HepG2 (cell line): ENCODE measurements around the gene TSSK3. TPM values are rescaled to one million over a fixed set of nuclear protein-coding genes. Genes with fewer than 3 reads are reported as not detected.

Experiments
- ASH2L ChIP-seq: fragments of 300-600, 200-600 bp; sonication (generic); IDR thresholded peaks from 2 replicates; pipeline ENCODE4 v1.7.0; 2017; ENCODE audit warnings: low read depth, mild to moderate bottlenecking, moderate library complexity, mixed read lengths, low read length; ENCODE audit not compliant: insufficient read length
- FOXA3 ChIP-seq: IDR thresholded peaks from 2 replicates; pipeline ENCODE4 v1.6.1; 2016; ENCODE audit warnings: missing genetic modification reagents, missing compliant biosample characterization
- MXI1 ChIP-seq: IDR thresholded peaks from 3 replicates; pipeline ENCODE4 v1.6.1; 2012; ENCODE audit warnings: low read depth, low read length, inconsistent platforms, borderline replicate concordance
- NCOR1 ChIP-seq: fragments of 200-600 bp; sonication (generic); IDR thresholded peaks from 2 replicates; pipeline ENCODE4 v1.7.0; 2017; ENCODE audit warnings: antibody characterized with exemption, low read length, borderline replicate concordance
- NRL ChIP-seq: sonication (generic); formaldehyde crosslinking; IDR thresholded peaks from 2 replicates; pipeline ENCODE4 v1.5.0; 2020; ENCODE audit warnings: missing genetic modification reagents, mild to moderate bottlenecking, moderate library complexity, borderline replicate concordance
- PRPF4 ChIP-seq: fragments of 200-400 bp; formaldehyde crosslinking; IDR thresholded peaks from 2 replicates; pipeline ENCODE4 v1.6.1; 2016; ENCODE audit warnings: low read length, low read depth; ENCODE audit not compliant: poor library complexity, severe bottlenecking
- SETDB1 ChIP-seq: sonication (generic); formaldehyde crosslinking; IDR thresholded peaks from 2 replicates; pipeline ENCODE4 v1.5.1; 2020; ENCODE audit warnings: missing genetic modification reagents, mild to moderate bottlenecking, borderline replicate concordance
- TBX2 ChIP-seq: sonication (generic); formaldehyde crosslinking; IDR thresholded peaks from 2 replicates; pipeline ENCODE4 v1.5.0; 2020; ENCODE audit warnings: missing genetic modification reagents, mild to moderate bottlenecking, borderline replicate concordance
- THAP8 ChIP-seq: sonication (generic); formaldehyde crosslinking; IDR thresholded peaks from 2 replicates; pipeline ENCODE4 v1.5.1; 2020; ENCODE audit warnings: missing genetic modification reagents, mild to moderate bottlenecking, borderline replicate concordance
- ZBTB14 ChIP-seq: sonication (generic); formaldehyde crosslinking; IDR thresholded peaks from 2 replicates; pipeline ENCODE4 v1.4.0; 2020; ENCODE audit warnings: missing genetic modification reagents
- ZBTB7B ChIP-seq: sonication (generic); formaldehyde crosslinking; IDR thresholded peaks from 2 replicates; pipeline ENCODE4 v1.4.0; 2020; ENCODE audit warnings: missing genetic modification reagents
- ZFP36 ChIP-seq: fragments of 150-350 bp; IDR thresholded peaks from 2 replicates; pipeline ENCODE4 v1.6.1; 2018; ENCODE audit warnings: borderline replicate concordance, low read length, low read depth; ENCODE audit not compliant: partially characterized antibody
- ZNF142 ChIP-seq: sonication (generic); formaldehyde crosslinking; IDR thresholded peaks from 2 replicates; pipeline ENCODE4 v1.4.0; 2020; ENCODE audit warnings: missing genetic modification reagents
- ZNF253 ChIP-seq: sonication (generic); formaldehyde crosslinking; IDR thresholded peaks from 2 replicates; pipeline ENCODE4 v1.8.0; 2022; ENCODE audit warnings: mild to moderate bottlenecking, missing genetic modification reagents, borderline replicate concordance
- ZNF280B ChIP-seq: sonication (generic); formaldehyde crosslinking; IDR thresholded peaks from 2 replicates; pipeline ENCODE4 v1.5.0; 2020; ENCODE audit warnings: missing genetic modification reagents, mild to moderate bottlenecking, borderline replicate concordance
- ZSCAN20 ChIP-seq: sonication (generic); formaldehyde crosslinking; IDR thresholded peaks from 2 replicates; pipeline ENCODE4 v1.4.0; 2020; ENCODE audit warnings: missing genetic modification reagents, mild to moderate bottlenecking, borderline replicate concordance
- polyA plus RNA-seq, 8 experiments: library from polyadenylated mRNA; depleted of rRNA in 3 of 8; stranded (reverse) in 7 of 8; unstranded in 1 of 8; fragments of >200 nt; fragmentation: Illumina TruSeq in 4 of 8; extraction: Trizol in 4 of 8; gene quantifications; 2 replicates each; pipeline versions ENCODE4 v1.2.1 to v1.2.3, GENCODE V29; 2011 to 2016; ENCODE audit warnings: low read depth in 4 of 8, missing spikeins in 1 of 8, mixed read lengths in 1 of 8; ENCODE audit not compliant: insufficient read depth in 1 of 8
- total RNA-seq, 5 experiments: library from RNA; depleted of rRNA; stranded (reverse); fragments of >200 nt; fragmentation: Illumina TruSeq; extraction: Trizol; gene quantifications; 2 replicates each; pipeline ENCODE4 v1.2.3, GENCODE V29; 2016; ENCODE audit warnings: low read depth in 1 of 5
- TF ChIP-seq, protein P1 (sequence below): sonication (generic); formaldehyde crosslinking; IDR thresholded peaks from 2 replicates; pipeline ENCODE4 v1.8.0; 2022; ENCODE audit warnings: mild to moderate bottlenecking, missing genetic modification reagents, borderline replicate concordance

The TSSK3 gene
- total and polyA plus RNA-seq, 2 of the 13 experiments (the other 11 are each of a cell fraction or from before 2014, with no cell fraction given), result 1.0 to 1.1 TPM

DNA sequence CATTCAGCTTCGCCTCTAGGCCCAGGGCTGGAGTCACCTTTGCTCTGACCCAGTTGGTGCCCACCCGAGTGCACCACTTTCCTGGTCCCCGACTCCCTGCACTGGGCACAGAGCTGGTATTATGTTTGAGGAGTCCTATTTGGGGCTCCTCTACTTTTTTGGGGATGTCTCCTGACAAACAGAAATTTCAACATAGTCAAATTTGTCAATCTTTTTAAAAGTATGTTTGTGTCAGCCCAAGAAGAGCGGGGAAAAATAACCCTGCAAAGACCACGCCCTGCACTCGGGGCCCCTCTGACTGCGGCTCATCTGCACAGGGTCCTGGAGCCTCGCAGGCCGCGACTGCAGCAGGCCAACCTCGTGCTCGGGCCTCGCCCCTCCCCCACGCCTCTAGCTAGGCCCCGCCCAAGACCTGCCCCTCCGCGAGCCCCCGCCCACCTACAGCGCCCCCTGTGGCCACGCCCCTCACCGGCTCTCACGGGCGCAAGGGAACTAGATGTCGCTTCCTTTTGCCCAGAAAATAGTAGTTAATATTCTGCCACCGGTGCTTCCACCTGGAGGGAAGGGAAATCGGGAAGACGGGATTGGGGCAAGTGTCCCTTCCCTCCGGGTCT, 11.4 kb upstream of the TSSK3 start (continued):
- no peak for TF ChIP-seq ZFP36
- TF ChIP-seq PRPF4, result no peak
- no peak for TF ChIP-seq ZNF142 (CRISPR knock-in tag)
- 0 out of 2 replicates have a peak, but pooled peaks have one; percentile 42 for TF ChIP-seq THAP8 (CRISPR knock-in tag)
- TF ChIP-seq NRL (CRISPR knock-in tag), result no peak
- TF ChIP-seq TBX2 (CRISPR knock-in tag), result no peak
- no peak; the same call in 1 of the 2 replicates for TF ChIP-seq ZBTB7B (CRISPR knock-in tag)
- TF ChIP-seq ZSCAN20 (CRISPR knock-in tag), result 0 out of 2 replicates have a peak, but pooled peaks have one; percentile 40
- 0 out of 2 replicates have a peak, but pooled peaks have one; percentile 51 for TF ChIP-seq ZNF253 (CRISPR knock-in tag)
- TF ChIP-seq ASH2L, result no peak
- TF ChIP-seq FOXA3 (CRISPR knock-in tag), result peak; percentile 41; the same call in 1 of the 2 replicates
- TF ChIP-seq SETDB1, result 0 out of 2 replicates have a peak, but pooled peaks have one; percentile 41
- TF ChIP-seq ZBTB14, result no peak
- peak; percentile 31; the same call in 1 of the 3 replicates for TF ChIP-seq MXI1
- TF ChIP-seq NCOR1, result no peak
- TF ChIP-seq ZNF280B (CRISPR knock-in tag), result peak; percentile 52; the same call in 1 of the 2 replicates
- TF ChIP-seq, protein P1, sequence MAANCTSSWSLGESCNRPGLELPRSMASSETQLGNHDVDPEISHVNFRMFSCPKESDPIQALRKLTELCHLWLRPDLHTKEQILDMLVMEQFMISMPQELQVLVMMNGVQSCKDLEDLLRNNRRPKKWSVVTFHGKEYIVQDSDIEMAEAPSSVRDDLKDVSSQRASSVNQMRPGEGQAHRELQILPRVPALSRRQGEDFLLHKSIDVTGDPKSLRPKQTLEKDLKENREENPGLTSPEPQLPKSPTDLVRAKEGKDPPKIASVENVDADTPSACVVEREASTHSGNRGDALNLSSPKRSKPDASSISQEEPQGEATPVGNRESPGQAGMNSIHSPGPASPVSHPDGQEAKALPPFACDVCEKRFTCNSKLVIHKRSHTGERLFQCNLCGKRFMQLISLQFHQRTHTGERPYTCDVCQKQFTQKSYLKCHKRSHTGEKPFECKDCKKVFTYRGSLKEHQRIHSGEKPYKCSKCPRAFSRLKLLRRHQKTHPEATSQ, result 0 out of 2 replicates have a peak, but pooled peaks have one; percentile 63
